ENCODE measurements around the gene SMCO4.

SMCO4 gene

GRCh38 chr11:93526641-93527583, 16.3 kb downstream of the SMCO4 start:
- no peak for DNase-seq

DNA sequence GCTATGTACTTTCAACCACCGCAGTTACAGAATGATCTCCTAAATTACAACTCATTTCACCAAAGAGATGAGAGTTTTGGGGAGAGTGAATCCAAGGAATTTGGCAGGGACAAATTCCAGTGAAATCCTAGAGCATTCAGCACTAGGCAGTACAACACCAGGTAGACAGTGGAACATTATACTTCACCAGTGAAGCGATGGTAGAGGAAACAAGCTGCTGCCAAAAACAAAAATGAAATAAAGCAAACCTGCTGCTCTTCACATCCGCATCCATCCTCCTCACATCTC, 16.9 kb downstream of the SMCO4 start:
- no peak for DNase-seq

- DNase-seq: no peak
These were observed 17.4 kb downstream of the SMCO4 start for GRCh38 chr11:93525601-93526345.

- no peak for DNase-seq
These were observed 18.3 kb downstream of the SMCO4 start for GRCh38 chr11:93524858-93525257.

DNA sequence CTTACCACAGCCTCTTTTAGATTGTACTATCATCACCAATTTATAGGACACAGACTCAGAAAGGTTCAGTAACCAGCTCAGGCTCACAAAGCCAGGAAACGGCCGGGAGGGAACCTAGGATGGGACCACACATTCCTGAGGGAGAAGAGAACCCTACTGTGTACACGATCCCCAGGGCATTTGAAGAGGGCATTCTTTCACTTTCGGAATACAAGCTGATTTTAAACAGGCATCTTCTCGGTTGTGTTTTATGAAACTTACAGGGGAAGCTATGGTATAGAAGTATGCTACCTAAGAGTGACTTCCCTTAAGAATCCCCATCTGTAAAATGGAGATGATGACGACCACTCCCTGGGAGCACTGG, 19.0 kb downstream of the SMCO4 start:
- no peak for DNase-seq

DNA sequence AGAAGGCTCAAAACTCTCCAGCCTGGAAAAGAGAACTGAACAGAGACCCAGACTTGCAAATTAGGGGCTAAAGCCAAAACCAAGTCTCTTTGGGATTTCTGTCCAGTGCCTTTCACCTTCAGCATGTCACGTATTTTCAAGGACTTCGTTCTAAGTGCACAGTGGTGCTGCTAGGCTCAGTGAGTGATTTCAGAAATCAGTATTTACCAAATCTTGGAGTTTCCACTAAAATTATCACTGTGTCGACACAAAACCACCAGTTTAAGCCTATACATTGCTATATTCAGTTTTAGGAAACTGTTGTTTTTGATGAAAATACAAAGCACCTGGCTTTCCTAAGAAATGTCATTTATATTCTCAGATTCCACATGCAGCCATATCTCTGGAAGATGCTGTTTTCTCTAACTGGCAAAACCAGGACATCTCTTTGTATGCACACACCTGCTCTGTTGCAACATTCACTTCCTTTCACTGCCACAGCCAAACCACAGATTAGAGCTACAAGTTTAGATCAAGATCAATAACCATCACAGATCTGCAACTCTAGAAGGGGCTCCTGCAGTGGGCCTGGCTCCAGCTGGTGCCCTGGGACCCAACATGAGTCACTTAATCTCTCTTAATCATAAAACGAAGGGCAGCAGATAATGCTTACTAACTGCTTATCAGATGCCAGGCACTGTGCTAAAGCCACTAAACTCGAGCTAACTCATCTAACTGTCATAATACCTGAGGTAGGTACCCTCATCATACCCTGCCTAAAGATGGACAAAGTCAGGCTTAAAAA, 22.3 kb downstream of the SMCO4 start:
- no peak for DNase-seq

GRCh38 chr11:93519179-93519578, 24.0 kb downstream of the SMCO4 start:
- no peak for DNase-seq

- no peak for DNase-seq
These were observed 25.1 kb downstream of the SMCO4 start for GRCh38 chr11:93518081-93518480.

- no peak for DNase-seq
These were observed 25.6 kb downstream of the SMCO4 start for GRCh38 chr11:93517611-93518010.

DNA sequence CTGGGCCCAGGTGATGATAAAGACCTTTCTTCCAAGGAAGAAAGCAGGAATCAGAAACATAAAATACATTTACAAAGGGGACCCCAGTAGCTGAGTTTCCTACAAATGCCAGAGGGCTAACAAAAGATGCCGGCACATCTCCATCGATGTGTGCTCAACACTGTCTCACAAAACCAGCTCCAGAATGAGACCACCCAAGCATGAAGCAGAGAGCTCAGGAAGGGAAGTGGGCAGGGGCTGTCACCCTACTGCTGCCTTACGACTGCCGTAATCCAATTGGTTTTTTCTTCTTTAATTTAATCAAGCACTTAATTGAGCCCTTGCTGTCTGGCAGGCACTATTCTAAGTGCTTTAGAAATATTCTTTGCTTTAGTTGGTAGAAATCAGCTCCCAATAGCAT, 26.1 kb downstream of the SMCO4 start:
- no peak for DNase-seq

DNA sequence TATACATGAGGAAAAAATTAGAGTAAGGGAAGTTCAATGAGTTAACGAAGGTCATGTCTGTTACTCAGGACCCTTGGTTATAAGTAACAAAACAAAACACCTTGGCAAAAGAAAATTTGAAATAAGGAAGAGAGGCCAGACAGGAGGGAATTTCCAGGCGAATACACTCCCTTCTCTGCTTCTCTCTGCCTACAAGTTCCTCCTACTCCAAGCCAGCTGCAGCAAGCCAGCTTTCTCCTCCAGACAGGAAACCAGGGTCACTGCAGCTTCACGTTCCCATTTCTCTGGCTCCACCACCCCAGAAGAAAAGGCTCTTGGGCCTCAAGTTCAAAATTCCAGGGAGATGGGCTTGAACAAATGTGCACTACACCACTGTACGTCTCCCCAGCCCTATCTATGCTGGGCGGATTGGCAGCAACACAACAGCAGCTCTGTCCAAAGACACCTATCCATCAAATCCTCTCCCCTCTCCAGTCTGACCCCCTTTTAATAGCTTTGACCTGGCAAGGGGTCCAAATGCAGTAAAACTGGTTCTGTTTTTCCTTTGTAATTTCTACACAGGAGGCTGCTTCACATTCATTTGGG, 27.7 kb downstream of the SMCO4 start:
- no peak for DNase-seq

DNA sequence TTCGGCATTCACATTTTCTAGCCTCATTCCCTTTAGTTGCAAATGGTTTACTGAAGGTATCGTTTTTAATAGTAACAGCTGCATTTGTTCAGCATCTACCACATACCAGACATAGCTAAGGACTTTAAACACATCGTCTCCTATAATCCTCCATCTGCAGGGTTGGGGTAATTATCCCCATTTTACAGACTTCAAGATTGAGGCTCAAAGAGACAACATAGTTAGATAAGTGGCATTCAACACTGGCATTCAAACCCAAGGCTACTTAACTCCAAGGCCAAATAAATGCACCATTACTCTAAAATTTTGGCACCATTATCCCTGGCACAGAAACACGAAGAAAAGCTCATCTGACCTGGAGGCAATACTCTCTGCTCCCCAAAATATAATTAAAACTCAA, 28.5 kb downstream of the SMCO4 start:
- DNase-seq: no peak

GRCh38 chr11:93513772-93514171, 29.4 kb downstream of the SMCO4 start:
- DNase-seq: no peak

GRCh38 chr11:93512949-93513667, 30.1 kb downstream of the SMCO4 start:
- no peak for DNase-seq

GRCh38 chr11:93512073-93512475, 31.1 kb downstream of the SMCO4 start:
- no peak for DNase-seq

- DNase-seq: no peak
These were observed 32.9 kb downstream of the SMCO4 start for GRCh38 chr11:93510196-93510873.

DNA sequence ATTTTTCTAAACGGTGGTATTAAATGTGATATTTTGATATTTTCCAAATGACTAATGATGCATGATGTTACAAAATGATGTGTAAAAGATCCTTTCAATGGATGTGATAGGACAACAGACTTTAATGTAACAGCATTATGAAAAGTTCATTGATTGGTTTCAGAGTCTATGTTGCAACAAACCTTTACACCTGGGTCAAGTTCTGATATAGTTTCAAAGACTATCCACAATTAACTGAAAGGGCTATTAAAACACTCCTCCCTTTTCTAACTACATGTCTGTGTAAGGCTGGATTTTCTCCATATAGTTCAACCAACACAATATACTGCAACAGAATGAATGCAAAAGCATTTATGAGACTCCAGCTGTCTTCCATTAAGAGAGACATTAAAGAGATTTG, 35.7 kb downstream of the SMCO4 start:
- DNase-seq: no peak

GRCh38 chr11:93505703-93506102, 37.5 kb downstream of the SMCO4 start:
- DNase-seq: no peak

DNA sequence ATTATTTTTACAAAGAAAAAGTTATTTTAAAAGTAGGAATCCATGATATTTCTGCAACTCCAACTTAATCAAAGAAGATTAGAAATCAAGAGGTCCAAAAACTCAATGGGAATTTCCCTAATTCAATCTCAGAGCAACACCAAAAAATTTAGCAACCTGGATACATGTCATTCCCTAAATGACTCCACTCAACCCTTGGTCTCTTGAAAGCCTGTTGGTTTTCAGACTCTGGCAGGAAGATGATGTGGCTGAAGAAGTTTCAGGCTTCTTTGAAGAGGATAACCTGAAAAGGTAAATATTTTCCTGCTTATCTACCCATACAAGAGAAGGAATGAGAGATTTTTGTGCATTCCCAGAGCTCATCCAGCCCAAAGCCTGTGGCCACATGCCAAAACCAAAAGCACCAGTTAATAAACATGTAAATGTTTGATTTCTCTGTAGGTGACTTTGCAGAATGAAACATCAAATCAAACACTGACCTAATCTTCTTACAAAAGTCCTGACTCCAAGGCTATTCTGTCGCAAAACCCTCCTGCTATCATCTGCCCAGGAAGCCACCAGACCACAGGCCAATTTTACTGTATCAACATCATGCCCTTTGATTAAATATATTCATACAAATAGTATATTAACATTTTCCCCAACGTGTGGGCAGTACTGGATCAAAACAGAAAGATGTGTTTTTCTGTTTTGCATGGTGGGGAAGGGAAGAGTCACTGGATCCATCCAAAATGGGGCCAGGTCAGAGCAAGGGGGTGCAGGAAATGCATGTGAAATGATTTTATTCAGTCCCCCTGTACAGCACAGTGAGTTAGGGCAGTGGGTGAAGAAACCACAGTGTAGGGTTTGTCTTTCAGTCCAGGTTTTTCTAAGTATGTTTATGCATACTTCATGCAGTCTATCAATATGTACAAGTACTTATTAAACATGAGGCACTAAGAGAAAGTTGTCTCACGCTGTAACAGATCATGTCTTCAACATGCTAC, 38.8 kb downstream of the SMCO4 start:
- no peak for DNase-seq

GRCh38 chr11:93501856-93502255, 41.3 kb downstream of the SMCO4 start:
- no peak for DNase-seq

- DNase-seq: no peak
These were observed 42.4 kb downstream of the SMCO4 start for GRCh38 chr11:93500759-93501158.

All from activated CD4-positive, alpha-beta T cell treated with anti-CD3 and anti-CD28 coated beads, Interleukin-2, amount 50 U/mL, for 1 hour (primary cell).